NCI-H526 (cell line): ENCODE measurements around the gene UXT.
"Not testable (repeated sequence)": the region's sequence is repeated elsewhere in the genome, so short reads cannot be mapped to it uniquely, and the experiment has no call there.

Experiments used
- DNase-seq, 2 experiments: peaks; one replicate each; lab custom pipeline; 2025; lab: John Stamatoyannopoulos, UW

Gene UXT

GRCh38 chrX:47614618-47615017 lies 44.4 kb downstream of the UXT start:
- no peak for DNase-seq

- DNase-seq = no peak
Measured at GRCh38 chrX:47613082-47613481, 45.9 kb downstream of the UXT start.

- no peak for DNase-seq
Measured at GRCh38 chrX:47612418-47612817, 46.6 kb downstream of the UXT start.

- no peak for DNase-seq
Measured at GRCh38 chrX:47611926-47612325, 47.1 kb downstream of the UXT start.

GRCh38 chrX:47611489-47611888 lies 47.5 kb downstream of the UXT start:
- DNase-seq = no peak

- DNase-seq = no peak
Measured at GRCh38 chrX:47610511-47610910, 48.5 kb downstream of the UXT start.

GRCh38 chrX:47608130-47608810 lies 50.7 kb downstream of the UXT start:
- no peak for DNase-seq

GRCh38 chrX:47607091-47607490 lies 51.9 kb downstream of the UXT start:
- DNase-seq = no peak

GRCh38 chrX:47605024-47605423 lies 54.0 kb downstream of the UXT start:
- DNase-seq = no peak

GRCh38 chrX:47603125-47603524 lies 55.9 kb downstream of the UXT start:
- not testable (repeated sequence) for DNase-seq
